Heart left ventricle (tissue), 16 donors: ENCODE measurements around the gene FIG4. TPM values are rescaled to one million over a fixed set of nuclear protein-coding genes. Genes with fewer than 3 reads are reported as not detected.

ENCODE experiments used
- ATAC-seq, 4 donors: fragments of 200-7000 bp; cut with Tn5 transposase; one replicate each; pipeline ENCODE4 v1.9.1; 2020 to 2022; ENCODE audit warnings: moderate library complexity in 4 of 4, mild to moderate bottlenecking in 3 of 4, moderate number of reproducible peaks in 1 of 4
- DNase-seq, 5 donors: peaks; one replicate each; pipeline ENCODE4 v3.0.0-alpha.2; 2020
- H3K27ac ChIP-seq, 12 donors: fragments of 200-600 bp; sonication (generic) in 4 of 12; one replicate each; pipeline versions ENCODE4 v1.5.0 to v1.8.0; 2016 to 2022; ENCODE audit warnings: mild to moderate bottlenecking in 2 of 12
- H3K27me3 ChIP-seq, 9 donors: fragments of 200-600 bp; sonication (generic) in 2 of 9; one replicate each; pipeline versions ENCODE4 v1.5.1 to v1.8.0; 2016 to 2022; ENCODE audit warnings: mild to moderate bottlenecking in 3 of 9
- H3K36me3 ChIP-seq, 9 donors: fragments of 200-600 bp; sonication (generic) in 2 of 9; one replicate each; pipeline versions ENCODE4 v1.5.0 to v1.8.0; 2018 to 2022; ENCODE audit warnings: mild to moderate bottlenecking in 2 of 9
- H3K4me1 ChIP-seq, 12 donors: fragments of 200-600 bp; sonication (generic) in 4 of 12; one replicate each; pipeline versions ENCODE4 v1.5.0 to v1.8.0; 2016 to 2022; ENCODE audit warnings: mild to moderate bottlenecking in 3 of 12
- H3K4me3 ChIP-seq, 12 donors: fragments of 200-600 bp; sonication (generic) in 4 of 12; one replicate each; pipeline versions ENCODE4 v1.5.0 to v1.8.0; 2017 to 2022; ENCODE audit warnings: mild to moderate bottlenecking in 9 of 12, moderate library complexity in 4 of 12
- H3K9me3 ChIP-seq, 12 donors: fragments of 200-600 bp; sonication (generic) in 4 of 12; one replicate each; pipeline versions ENCODE4 v1.5.0 to v1.8.0; 2016 to 2022; ENCODE audit warnings: mild to moderate bottlenecking in 1 of 12
- POLR2A ChIP-seq, 2 donors: fragments of 450-650 bp; IDR thresholded peaks; one replicate each; pipeline ENCODE4 v1.6.1; 2017; ENCODE audit warnings: antibody characterized with exemption in 2 of 2, mild to moderate bottlenecking in 2 of 2, moderate library complexity in 2 of 2
- WGBS, 4 donors: extraction: QIAGEN DNeasy Blood & Tissue Kit in 2 of 4; methylation state at CpG; one replicate each; pipeline versions ENCODE4 v1.1.5 to v1.1.7; 2013 to 2018; 5-methylcytosine and 5-hydroxymethylcytosine counted together
- intact Hi-C, 10 donors: fragments of 100-400 bp; cut with DNase I; formaldehyde crosslinking; loops; one replicate each; pipeline versions ENCODE4 v1.11.1 to v1.14.2; 2022
- polyA plus RNA-seq, 2 donors: library from polyadenylated mRNA; stranded (reverse); fragments of 200-250 nt; gene quantifications; one replicate each; pipeline ENCODE4 v1.2.3, GENCODE V29; 2013
- total RNA-seq, 9 donors: library from RNA; depleted of rRNA in 2 of 9; stranded (reverse); fragments of >200 nt in 2 of 9; fragmentation: NEBNext Ultra II Directional in 3 of 9; extraction: Animal tissue kit (Norgen Biotek cat#: 25700) in 3 of 9; gene quantifications; one replicate each; pipeline versions ENCODE4 v1.1.0 to v1.2.4, GENCODE V29; 2016 to 2023
- TF ChIP-seq, protein P1 (sequence below), 12 donors: fragments of 200-600 bp; sonication (generic) in 4 of 12; IDR thresholded peaks; one replicate each; pipeline versions ENCODE4 v1.5.0 to v1.8.0; 2018 to 2022; ENCODE audit warnings: antibody characterized with exemption in 12 of 12, mild to moderate bottlenecking in 5 of 12
- donor health status: ischemic (EF 13 %, LVEDD 7.1; RV severe dilation, severe dysfunction).
- donor health status: healthy with polysubstance abuse.
- donor health status: DM: no; HTN: yes; CAD: no.
- donor health status: DM: no; HTN: no; CAD: no.
- donor health status: ischemic (EF 25% LVEDD 6.9; RV normal size, moderate dysfunction).
- donor health status: ischemic (EF 25% LVEDD 5.7; RV mildly dilated, moderate dysfunction).
- donor health status: healthy.
- donor health status: DM: yes; HTN: yes; CAD: no.
- donor health status: ischemic (EF 35%, LVEDD 5.7; RV mildly dilated, moderate dysfunction).
- donor health status: nonischemic (EF 11% LVEDD 7.7; RV severe dilation, severe dysfunction).
- donor health status: DM: yes; HTN: yes; CAD: no.
- donor health status: PGD.
- donor health status: ischemic (EF 29% LVEDD 5.4; RV normal size, mild dysfunction).
- donor health status: nonischemic (EF 23%, LVEDD 6.1; RV moderate dilation, normal function).

The FIG4 gene
- total and polyA plus RNA-seq, 11 donors, result 4.8 to 17.2 (median 10.2) TPM

GRCh38 chr6:109655761-109656262, 35.3 kb upstream of the FIG4 start:
- Histone ChIP-seq H3K4me3 (no peak overlapping the region), H3K9me3 (no peaks in the 10 kb centered on the region), H3K36me3 (peaks cover 0 to 26% (median 7%) of the 10 kb centered on the region in 9 donors), H3K4me1 (no peaks in the 10 kb centered on the region), H3K27ac (no peak overlapping the region), H3K27me3 (no peaks in the 10 kb centered on the region)
- intact Hi-C loops, result no loop called here
- DNase-seq, result no peak
- no peak for ATAC-seq
- 94 to 96% (median 95%) methylated on average over 6 of the region's 6 CpGs for WGBS, 4 donors
- no peak for TF ChIP-seq POLR2A (IDR thresholded peaks at IDR 0.05)
- TF ChIP-seq, protein P1, sequence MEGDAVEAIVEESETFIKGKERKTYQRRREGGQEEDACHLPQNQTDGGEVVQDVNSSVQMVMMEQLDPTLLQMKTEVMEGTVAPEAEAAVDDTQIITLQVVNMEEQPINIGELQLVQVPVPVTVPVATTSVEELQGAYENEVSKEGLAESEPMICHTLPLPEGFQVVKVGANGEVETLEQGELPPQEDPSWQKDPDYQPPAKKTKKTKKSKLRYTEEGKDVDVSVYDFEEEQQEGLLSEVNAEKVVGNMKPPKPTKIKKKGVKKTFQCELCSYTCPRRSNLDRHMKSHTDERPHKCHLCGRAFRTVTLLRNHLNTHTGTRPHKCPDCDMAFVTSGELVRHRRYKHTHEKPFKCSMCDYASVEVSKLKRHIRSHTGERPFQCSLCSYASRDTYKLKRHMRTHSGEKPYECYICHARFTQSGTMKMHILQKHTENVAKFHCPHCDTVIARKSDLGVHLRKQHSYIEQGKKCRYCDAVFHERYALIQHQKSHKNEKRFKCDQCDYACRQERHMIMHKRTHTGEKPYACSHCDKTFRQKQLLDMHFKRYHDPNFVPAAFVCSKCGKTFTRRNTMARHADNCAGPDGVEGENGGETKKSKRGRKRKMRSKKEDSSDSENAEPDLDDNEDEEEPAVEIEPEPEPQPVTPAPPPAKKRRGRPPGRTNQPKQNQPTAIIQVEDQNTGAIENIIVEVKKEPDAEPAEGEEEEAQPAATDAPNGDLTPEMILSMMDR (IDR thresholded peaks at IDR 0.05), result no peak

- intact Hi-C loops, result no loop called here
- ATAC-seq, result no peak
- Histone ChIP-seq H3K27me3 (no peaks in the 10 kb centered on the region), H3K27ac (no peak overlapping the region), H3K4me3 (no peak overlapping the region), H3K4me1 (no peaks in the 10 kb centered on the region), H3K9me3 (no peaks in the 10 kb centered on the region), H3K36me3 (peaks cover 0 to 24% (median 7%) of the 10 kb centered on the region in 9 donors)
- TF ChIP-seq, protein P1 (IDR thresholded peaks at IDR 0.05), result no peak
- no peak for TF ChIP-seq POLR2A (IDR thresholded peaks at IDR 0.05)
- no peak for DNase-seq
- WGBS, 4 donors, result 31 to 52% (median 44%) methylated on average over 1 of the region's 1 CpG
Observed at GRCh38 chr6:109660526-109661320, 30.4 kb upstream of the FIG4 start.

- DNase-seq, result no peak
- peaks cover 0 to 16% (median 0%) of the 10 kb centered on the region in 9 donors for H3K36me3 ChIP-seq
- no peaks in the 10 kb centered on the region for H3K4me1 ChIP-seq
- H3K27ac ChIP-seq, result no peak overlapping the region
- H3K27me3 ChIP-seq, result no peaks in the 10 kb centered on the region
- intact Hi-C loops, result no loop called here
- H3K4me3 ChIP-seq, result no peak overlapping the region
- WGBS, 4 donors, result 88 to 94% (median 90%) methylated on average over 2 of the region's 2 CpGs
- no peaks in the 10 kb centered on the region for H3K9me3 ChIP-seq
- ATAC-seq, result no peak
- TF ChIP-seq POLR2A (IDR thresholded peaks at IDR 0.05), result no peak
- TF ChIP-seq, protein P1 (IDR thresholded peaks at IDR 0.05), result no peak
Observed at GRCh38 chr6:109662192-109662591, 28.9 kb upstream of the FIG4 start.

GRCh38 chr6:109669811-109670210, 21.3 kb upstream of the FIG4 start:
- H3K27me3 ChIP-seq, result no peaks in the 10 kb centered on the region
- ATAC-seq, result no peak
- H3K4me3 ChIP-seq, result no peak overlapping the region
- no peaks in the 10 kb centered on the region for H3K4me1 ChIP-seq
- 63 to 76% (median 66%) methylated on average over 4 of the region's 4 CpGs for WGBS, 4 donors
- no peak for TF ChIP-seq POLR2A (IDR thresholded peaks at IDR 0.05)
- TF ChIP-seq, protein P1 (IDR thresholded peaks at IDR 0.05), result no peak
- intact Hi-C loops, result no loop called here
- H3K9me3 ChIP-seq, result no peaks in the 10 kb centered on the region
- no peak for DNase-seq
- H3K36me3 ChIP-seq, result peaks cover 0 to 14% (median 0%) of the 10 kb centered on the region in 9 donors
- H3K27ac ChIP-seq, result no peak overlapping the region
